SK-N-SH (cell line): ENCODE data around the gene KRTAP9-8. TPM values are rescaled to one million over a fixed set of nuclear protein-coding genes. Genes with fewer than 3 reads are reported as not detected.

Experiments used
- CTCF ChIA-PET: fragments of 300-600, 350-600 bp; formaldehyde crosslinking; extraction: SDS; loops from one replicate; lab custom pipeline; 2021; lab: Yijun Ruan, JAX
- POLR2A ChIA-PET: fragments of 350-600 bp; sonication (Branson Sonifier 250); formaldehyde crosslinking; extraction: SDS; loops from one replicate; lab custom pipeline; 2020; ENCODE audit warnings: antibody characterized with exemption, inconsistent platforms; lab: Yijun Ruan, JAX
- DNase-seq: peaks from one replicate; pipeline ENCODE4 v3.0.0; 2012
- H2AFZ ChIP-seq: fragments of 200-600 bp; sonication (generic); 2 replicates; pipeline ENCODE4 v1.8.1; 2016; ENCODE audit warnings: antibody characterized with exemption, mild to moderate bottlenecking, low read depth
- H3F3A ChIP-seq: fragments of 200-600 bp; sonication (generic); replicated peaks from 2 replicates; pipeline ENCODE3; 2016; ENCODE audit warnings: antibody characterized with exemption, mild to moderate bottlenecking; ENCODE audit not compliant: insufficient read depth
- H3K27ac ChIP-seq, 2 experiments: fragments of 200-500 bp in 1 of 2; fragments of 200-600 bp in 1 of 2; sonication (Bioruptor generic) in 1 of 2; sonication (generic), shearing (Covaris generic) in 1 of 2; 2 replicates each; pipeline versions ENCODE4 v1.5.1 to v1.6.1; 2014 to 2016; ENCODE audit warnings: low read depth in 2 of 2, inconsistent platforms in 1 of 2, low read length in 1 of 2, mild to moderate bottlenecking in 1 of 2, mixed read lengths in 1 of 2
- H3K27me3 ChIP-seq: fragments of 200-600 bp; sonication (generic), shearing (Covaris generic); 2 replicates; pipeline ENCODE4 v1.6.1; 2016; ENCODE audit warnings: mixed run types; ENCODE audit not compliant: insufficient read depth
- H3K36me3 ChIP-seq, 2 experiments: fragments of 200-500 bp in 1 of 2; fragments of 200-600 bp in 1 of 2; sonication (Bioruptor generic) in 1 of 2; sonication (generic) in 1 of 2; replicated peaks in 1 of 2; 2 replicates each; pipeline versions ENCODE3 to v1.5.1; 2014 to 2016; ENCODE audit warnings: low read length in 1 of 2, mild to moderate bottlenecking in 1 of 2; ENCODE audit not compliant: insufficient read depth in 2 of 2, control insufficient read depth in 1 of 2
- H3K4me1 ChIP-seq, 2 experiments: fragments of 200-500 bp in 1 of 2; fragments of 200-600 bp in 1 of 2; sonication (Bioruptor generic) in 1 of 2; sonication (generic), shearing (Covaris generic) in 1 of 2; 2 replicates each; pipeline versions ENCODE4 v1.5.1 to v1.6.1; 2014 to 2016; ENCODE audit warnings: low read depth in 1 of 2, low read length in 1 of 2, mixed run types in 1 of 2; ENCODE audit not compliant: insufficient read depth in 2 of 2, control insufficient read depth in 1 of 2
- H3K4me2 ChIP-seq: fragments of 200-600 bp; sonication (generic), shearing (Covaris generic); 2 replicates; pipeline ENCODE4 v1.6.1; 2017; ENCODE audit warnings: mixed run types
- H3K4me3 ChIP-seq, 2 experiments: fragments of 200-500 bp in 1 of 2; fragments of 200-600 bp in 1 of 2; sonication (Bioruptor generic) in 1 of 2; sonication (generic), shearing (Covaris generic) in 1 of 2; 2 replicates each; pipeline versions ENCODE4 v1.5.1 to v1.8.1; 2014 to 2016; ENCODE audit warnings: low read depth in 2 of 2, inconsistent platforms in 1 of 2, low read length in 1 of 2, mild to moderate bottlenecking in 1 of 2, mixed read lengths in 1 of 2, moderate library complexity in 1 of 2
- H3K79me2 ChIP-seq: fragments of 200-600 bp; sonication (generic); 2 replicates; pipeline ENCODE4 v1.8.1; 2017; ENCODE audit warnings: mild to moderate bottlenecking; ENCODE audit not compliant: insufficient read depth
- H3K9ac ChIP-seq: fragments of 200-600 bp; sonication (generic); 2 replicates; pipeline ENCODE4 v1.6.1; 2017; ENCODE audit warnings: mixed run types
- H3K9me2 ChIP-seq: fragments of 200-600 bp; sonication (generic); 2 replicates; pipeline ENCODE4 v1.6.1; 2017; ENCODE audit warnings: mixed run types
- H3K9me3 ChIP-seq: fragments of 200-600 bp; sonication (generic); 2 replicates; pipeline ENCODE4 v1.6.1; 2017; ENCODE audit warnings: mixed run types, mild to moderate bottlenecking, moderate library complexity
- H4K20me1 ChIP-seq: fragments of 200-600 bp; sonication (generic); 2 replicates; pipeline ENCODE4 v1.6.1; 2017; ENCODE audit warnings: mild to moderate bottlenecking, mixed run types; ENCODE audit not compliant: insufficient read depth
- ELF1 ChIP-seq: IDR thresholded peaks from 2 replicates; pipeline ENCODE4 v1.4.0; 2012
- EP300 ChIP-seq, 2 experiments: IDR thresholded peaks; 2 replicates each; pipeline versions ENCODE4 v1.4.0 to v1.6.1; 2012; ENCODE audit warnings: borderline replicate concordance in 1 of 2, low read depth in 1 of 2, low read length in 1 of 2
- FOSL2 ChIP-seq: IDR thresholded peaks from 2 replicates; pipeline ENCODE4 v1.4.0; 2012; ENCODE audit warnings: low read depth, mild to moderate bottlenecking, moderate library complexity, borderline replicate concordance
- GABPA ChIP-seq: IDR thresholded peaks from 2 replicates; pipeline ENCODE4 v1.4.0; 2012; ENCODE audit warnings: low read depth, mild to moderate bottlenecking
- GATA2 ChIP-seq: sonication (generic); formaldehyde crosslinking; IDR thresholded peaks from 2 replicates; pipeline ENCODE4 v1.5.0; 2020; ENCODE audit warnings: mild to moderate bottlenecking, missing genetic modification reagents
- MAX ChIP-seq: IDR thresholded peaks from 2 replicates; pipeline ENCODE4 v1.4.0; 2012; ENCODE audit warnings: low read depth
- NFIC ChIP-seq: IDR thresholded peaks from 2 replicates; pipeline ENCODE4 v1.4.0; 2012; ENCODE audit warnings: borderline replicate concordance
- NRF1 ChIP-seq: IDR thresholded peaks from 2 replicates; pipeline ENCODE4 v1.6.1; 2012; ENCODE audit warnings: low read depth, mild to moderate bottlenecking, low read length
- PBX3 ChIP-seq: IDR thresholded peaks from 2 replicates; pipeline ENCODE4; 2012
- POLR2AphosphoS5 ChIP-seq: IDR thresholded peaks from 2 replicates; pipeline ENCODE4 v1.6.1; 2012; ENCODE audit warnings: low read depth, low read length
- RAD21 ChIP-seq: IDR thresholded peaks from 2 replicates; pipeline ENCODE4 v1.6.1; 2012; ENCODE audit warnings: mild to moderate bottlenecking, low read length
- RCOR1 ChIP-seq: fragments of 150-350 bp; IDR thresholded peaks from 2 replicates; pipeline ENCODE4 v1.6.1; 2017; ENCODE audit warnings: antibody characterized with exemption, low read length
- REST ChIP-seq: IDR thresholded peaks from 2 replicates; pipeline ENCODE4 v1.6.1; 2012; ENCODE audit warnings: mild to moderate bottlenecking, low read depth, low read length, moderate library complexity
- RFX5 ChIP-seq: IDR thresholded peaks from 2 replicates; pipeline ENCODE4 v1.6.1; 2012; ENCODE audit warnings: mild to moderate bottlenecking, improper control_type of control experiment, low read length
- RXRA ChIP-seq: IDR thresholded peaks from 2 replicates; pipeline ENCODE4 v1.4.0; 2012; ENCODE audit warnings: low read depth, mild to moderate bottlenecking, borderline replicate concordance
- SIN3A ChIP-seq: IDR thresholded peaks from 2 replicates; pipeline ENCODE4 v1.6.1; 2012; ENCODE audit warnings: low read depth, mild to moderate bottlenecking, low read length, moderate library complexity, borderline replicate concordance
- SMC3 ChIP-seq: IDR thresholded peaks from 2 replicates; pipeline ENCODE4 v1.6.1; 2012; ENCODE audit warnings: low read depth, low read length, improper control_type of control experiment
- TCF12 ChIP-seq: IDR thresholded peaks from 2 replicates; pipeline ENCODE4 v1.4.0; 2012
- USF2 ChIP-seq: fragments of 150-350 bp; IDR thresholded peaks from 2 replicates; pipeline ENCODE4 v1.6.1; 2017; ENCODE audit warnings: antibody characterized with exemption, low read length, low read depth, borderline replicate concordance
- YY1 ChIP-seq: IDR thresholded peaks from 2 replicates; pipeline ENCODE4 v1.4.0; 2012; ENCODE audit warnings: low read depth, mild to moderate bottlenecking
- whole genome bisulfite sequencing: methylation state at CpG from one replicate; pipeline ENCODE4 v1.1.6; 2017; ENCODE audit warnings: low lambda C conversion rate; 5-methylcytosine and 5-hydroxymethylcytosine counted together
- polyA plus RNA-seq, 3 experiments: library from polyadenylated mRNA; depleted of rRNA; stranded (reverse); fragments of >200 nt; gene quantifications; 2 replicates each; pipeline ENCODE4 v1.2.3, GENCODE V29; 2012

Gene KRTAP9-8
- polyA plus RNA-seq, 1 of the 3 experiments (the other 2 are of a cell fraction) = not detected

GRCh38 chr17:41199421-41200078 lies 38.2 kb upstream of the KRTAP9-8 start:
- no peaks in the 10 kb centered on the region for H3K9me3 ChIP-seq
- H3K4me3 ChIP-seq = no peak overlapping the region
- H4K20me1 ChIP-seq = no peaks in the 10 kb centered on the region
- H3K9me2 ChIP-seq = no peaks in the 10 kb centered on the region
- H3K27ac ChIP-seq = no peak overlapping the region
- no peak for TF ChIP-seq ELF1
- no peak for TF ChIP-seq SIN3A
- no peak for TF ChIP-seq USF2
- TF ChIP-seq GATA2 (CRISPR knock-in tag) = no peak
- TF ChIP-seq FOSL2 = no peak
- no peak for TF ChIP-seq NFIC
- no peak for TF ChIP-seq YY1
- no peak for TF ChIP-seq SMC3
- TF ChIP-seq RXRA = no peak
- TF ChIP-seq GABPA = no peak
- TF ChIP-seq POLR2AphosphoS5 = no peak
- TF ChIP-seq RAD21 = no peak
- no peak for TF ChIP-seq MAX
- TF ChIP-seq NRF1 = no peak
- H3K4me1 ChIP-seq = no peaks in the 10 kb centered on the region
- no peaks in the 10 kb centered on the region for H3K27me3 ChIP-seq
- no peak overlapping the region for H3K4me2 ChIP-seq
- no peaks in the 10 kb centered on the region for H3F3A ChIP-seq
- ChIA-PET POLR2A (no interaction called here), CTCF (no interaction called here)
- H3K79me2 ChIP-seq = no peaks in the 10 kb centered on the region
- H3K36me3 ChIP-seq = no peaks in the 10 kb centered on the region
- no peak overlapping the region for H2AFZ ChIP-seq
- WGBS = 24% methylated on average over 4 of the region's 5 CpGs
- H3K9ac ChIP-seq = no peak overlapping the region
- DNase-seq = no peak

- H3K9me3 ChIP-seq = no peaks in the 10 kb centered on the region; the same call in 1 of the 2 replicates
- no peak overlapping the region for H3K27ac ChIP-seq
- H3K4me3 ChIP-seq = no peak overlapping the region
- H3K27me3 ChIP-seq = peaks cover 45% of the 10 kb centered on the region; the same call in 1 of the 2 replicates
- POLR2A ChIA-PET = no interaction called here
- no peaks in the 10 kb centered on the region for H3K79me2 ChIP-seq
- 0% methylated on average over 1 of the region's 1 CpG for WGBS
- no peak overlapping the region for H2AFZ ChIP-seq
- no peak for TF ChIP-seq ELF1
- TF ChIP-seq EP300 (IDR thresholded peaks at IDR 0.05; ENCODE audit: borderline replicate concordance in 1 of 2, low read depth in 1 of 2, low read length in 1 of 2) = no peak
- no peak for TF ChIP-seq RAD21
- TF ChIP-seq RXRA = no peak
- no peak for TF ChIP-seq REST
- TF ChIP-seq TCF12 = no peak
- TF ChIP-seq PBX3 = no peak
- TF ChIP-seq RCOR1 = no peak
- TF ChIP-seq YY1 = no peak
- no peak for TF ChIP-seq RFX5
- no peak for DNase-seq
- H3K4me1 ChIP-seq = no peaks in the 10 kb centered on the region
- H3K4me2 ChIP-seq = no peak overlapping the region
- CTCF ChIA-PET = no interaction called here
- H3K36me3 ChIP-seq = peaks cover 0 to 7% of the 10 kb centered on the region in 2 experiments
- no peak overlapping the region for H3K9ac ChIP-seq
- no peaks in the 10 kb centered on the region for H3F3A ChIP-seq
- H3K9me2 ChIP-seq = 0 out of 2 replicates have a peak, but pooled peaks cover 6% of the 10 kb centered on the region
- no peaks in the 10 kb centered on the region for H4K20me1 ChIP-seq
Observed at GRCh38 chr17:41211845-41212466, 25.8 kb upstream of the KRTAP9-8 start.
